T-helper 1 cell treated with Interleukin-12 subunit alpha and Interleukin-12 subunit beta and Interleukin-4 antibody, amounts not matched to agents 30 μg/mL and 1 μg/mL, for 36 hours (primary cell): Measurements from ENCODE around the gene SLC12A9.
"Not testable (repeated sequence)": the region's sequence is repeated elsewhere in the genome, so short reads cannot be mapped to it uniquely, and the experiment has no call there.

Experiments used
- H3K27ac Mint-ChIP-seq: one replicate; pipeline ENCODE4 v1.8.0; 2021; ENCODE audit warnings: mild to moderate bottlenecking, mixed read lengths
- H3K27me3 Mint-ChIP-seq: one replicate; pipeline ENCODE4 v1.8.0; 2021; ENCODE audit warnings: low read depth, mixed read lengths
- H3K36me3 Mint-ChIP-seq: one replicate; pipeline ENCODE4 v1.8.0; 2021; ENCODE audit warnings: low read depth, mixed read lengths
- H3K4me1 Mint-ChIP-seq: one replicate; pipeline ENCODE4 v1.8.0; 2021; ENCODE audit warnings: low read depth, mixed read lengths
- H3K4me3 Mint-ChIP-seq: one replicate; pipeline ENCODE4 v1.8.0; 2021; ENCODE audit warnings: mild to moderate bottlenecking, moderate library complexity, mixed read lengths
- H3K9me3 Mint-ChIP-seq: one replicate; pipeline ENCODE4 v1.8.0; 2021; ENCODE audit warnings: mixed read lengths

The SLC12A9 gene, protein sequence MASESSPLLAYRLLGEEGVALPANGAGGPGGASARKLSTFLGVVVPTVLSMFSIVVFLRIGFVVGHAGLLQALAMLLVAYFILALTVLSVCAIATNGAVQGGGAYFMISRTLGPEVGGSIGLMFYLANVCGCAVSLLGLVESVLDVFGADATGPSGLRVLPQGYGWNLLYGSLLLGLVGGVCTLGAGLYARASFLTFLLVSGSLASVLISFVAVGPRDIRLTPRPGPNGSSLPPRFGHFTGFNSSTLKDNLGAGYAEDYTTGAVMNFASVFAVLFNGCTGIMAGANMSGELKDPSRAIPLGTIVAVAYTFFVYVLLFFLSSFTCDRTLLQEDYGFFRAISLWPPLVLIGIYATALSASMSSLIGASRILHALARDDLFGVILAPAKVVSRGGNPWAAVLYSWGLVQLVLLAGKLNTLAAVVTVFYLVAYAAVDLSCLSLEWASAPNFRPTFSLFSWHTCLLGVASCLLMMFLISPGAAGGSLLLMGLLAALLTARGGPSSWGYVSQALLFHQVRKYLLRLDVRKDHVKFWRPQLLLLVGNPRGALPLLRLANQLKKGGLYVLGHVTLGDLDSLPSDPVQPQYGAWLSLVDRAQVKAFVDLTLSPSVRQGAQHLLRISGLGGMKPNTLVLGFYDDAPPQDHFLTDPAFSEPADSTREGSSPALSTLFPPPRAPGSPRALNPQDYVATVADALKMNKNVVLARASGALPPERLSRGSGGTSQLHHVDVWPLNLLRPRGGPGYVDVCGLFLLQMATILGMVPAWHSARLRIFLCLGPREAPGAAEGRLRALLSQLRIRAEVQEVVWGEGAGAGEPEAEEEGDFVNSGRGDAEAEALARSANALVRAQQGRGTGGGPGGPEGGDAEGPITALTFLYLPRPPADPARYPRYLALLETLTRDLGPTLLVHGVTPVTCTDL

DNA sequence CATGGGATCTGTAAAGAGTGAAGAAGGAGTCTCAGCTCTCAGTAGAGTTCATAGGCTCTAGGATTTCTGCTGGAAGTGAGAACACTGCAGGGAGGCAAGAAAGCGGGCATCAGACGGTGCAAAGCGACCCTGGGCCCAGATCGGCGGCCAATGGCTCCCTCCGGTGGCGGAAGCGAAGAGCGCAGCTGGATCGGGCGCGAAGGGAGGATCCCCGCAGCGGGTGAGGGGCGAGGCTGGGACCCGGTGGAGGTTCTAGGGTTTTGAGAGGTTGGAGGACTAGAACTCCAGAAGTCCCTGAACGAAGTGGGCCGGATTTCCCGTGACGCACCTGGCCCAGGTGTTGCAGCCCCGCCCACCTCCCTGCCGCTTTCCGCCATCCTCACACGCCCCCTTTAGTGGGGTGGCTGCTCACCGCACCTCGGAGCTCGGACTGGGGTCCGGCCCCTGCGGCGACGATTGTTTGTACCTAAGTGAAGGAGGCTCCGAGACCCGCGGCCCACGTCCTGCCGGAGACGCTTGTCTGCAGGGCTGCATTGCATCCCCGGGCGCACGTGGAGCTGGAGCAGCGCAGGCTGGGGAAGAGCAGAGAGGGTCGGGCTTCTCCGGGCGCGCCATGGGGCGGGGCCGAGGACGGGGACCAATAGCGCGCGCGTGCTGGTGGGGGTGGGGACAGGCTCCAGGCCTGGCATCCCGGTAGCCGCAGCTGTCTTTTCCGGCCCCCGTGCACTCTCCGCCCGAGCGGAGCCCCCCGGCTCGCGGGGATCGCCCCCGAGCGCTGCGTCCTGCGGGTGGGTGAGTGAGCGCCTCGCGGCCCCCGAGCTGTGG is at the start of gene SLC12A9:
Gene SLC12A9, plus strand, starts transcription at position 666 of the 825 bp plus-strand sequence. CDS start 1,485 bp downstream, outside the sequence.
- no peaks in the 10 kb centered on the region for H3K9me3 Mint-ChIP-seq
- H3K27ac Mint-ChIP-seq, result peak within 1 kb of the TSS; percentile 57
- peaks cover 8% of the 10 kb centered on the region for H3K36me3 Mint-ChIP-seq
- peak within 1 kb of the TSS; percentile 92 for H3K4me3 Mint-ChIP-seq
- H3K27me3 Mint-ChIP-seq, result no peaks in the 10 kb centered on the region
- peaks cover 14% of the 10 kb centered on the region for H3K4me1 Mint-ChIP-seq

DNA sequence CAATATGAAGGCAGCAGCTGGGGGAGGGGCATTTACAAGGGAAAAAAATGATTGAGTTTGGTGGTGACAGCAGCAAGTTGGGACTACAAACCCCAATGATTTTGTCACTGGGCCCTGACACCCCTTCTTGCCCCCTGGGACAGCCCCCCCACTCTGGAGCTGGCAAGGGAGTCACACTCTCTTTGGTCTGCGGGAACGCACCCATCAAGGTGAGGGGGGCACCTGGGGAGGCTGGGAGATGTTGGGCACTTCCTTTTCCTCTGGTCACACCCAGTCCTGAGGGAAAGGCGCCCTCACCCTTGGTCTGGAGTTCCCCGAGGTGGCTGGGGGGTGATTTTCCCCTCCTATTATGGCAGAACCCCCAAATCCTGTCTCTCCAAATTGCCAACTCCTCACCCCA is 49.6 kb upstream of the SLC12A9 start:
- no peaks in the 10 kb centered on the region for H3K9me3 Mint-ChIP-seq
- peaks cover 5% of the 10 kb centered on the region for H3K4me1 Mint-ChIP-seq
- H3K27ac Mint-ChIP-seq, result no peak overlapping the region
- H3K4me3 Mint-ChIP-seq, result no peak overlapping the region
- H3K27me3 Mint-ChIP-seq, result no peaks in the 10 kb centered on the region
- H3K36me3 Mint-ChIP-seq, result no peaks in the 10 kb centered on the region

DNA sequence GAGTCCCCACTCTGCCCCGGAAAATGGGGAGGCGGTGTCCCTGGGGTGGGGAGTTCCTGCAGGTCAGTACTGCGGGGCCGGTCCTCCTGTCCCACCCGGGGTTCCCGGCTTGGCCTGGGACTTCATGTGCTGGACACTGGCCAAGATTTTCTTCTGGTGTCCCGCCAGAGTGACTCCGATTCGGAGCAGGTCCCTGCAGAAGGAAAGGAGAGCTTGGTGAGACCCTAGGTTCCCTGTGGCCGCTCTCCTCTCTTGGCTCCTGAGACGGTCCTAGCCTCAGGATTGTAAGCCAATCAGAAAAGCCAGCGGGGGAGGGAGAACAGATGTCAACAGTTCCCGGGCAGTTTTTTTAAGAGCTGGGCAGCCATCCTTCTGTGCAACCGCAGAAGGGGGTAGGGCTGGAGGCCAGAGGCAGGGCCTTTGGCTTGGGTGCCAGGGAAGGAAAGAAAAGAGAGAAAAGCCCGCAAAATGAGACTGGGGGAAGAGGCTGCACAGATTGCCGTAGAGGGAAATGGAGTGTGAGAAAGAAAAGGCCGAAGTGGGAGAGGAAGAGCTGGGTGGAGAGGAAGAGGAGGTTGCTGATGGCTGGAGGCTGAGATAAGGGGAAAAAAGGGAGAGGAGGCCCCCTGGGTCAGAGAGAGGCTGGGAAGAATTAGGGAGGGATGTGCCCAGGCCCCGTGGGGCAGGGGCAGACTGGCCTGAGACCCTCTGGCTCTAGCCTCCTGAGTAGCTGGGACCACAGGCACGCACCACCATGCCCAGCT is 48.9 kb upstream of the SLC12A9 start:
- H3K27me3 Mint-ChIP-seq, result no peaks in the 10 kb centered on the region
- no peak overlapping the region for H3K27ac Mint-ChIP-seq
- no peaks in the 10 kb centered on the region for H3K9me3 Mint-ChIP-seq
- H3K36me3 Mint-ChIP-seq, result no peaks in the 10 kb centered on the region
- peaks cover 5% of the 10 kb centered on the region for H3K4me1 Mint-ChIP-seq
- H3K4me3 Mint-ChIP-seq, result no peak overlapping the region

DNA sequence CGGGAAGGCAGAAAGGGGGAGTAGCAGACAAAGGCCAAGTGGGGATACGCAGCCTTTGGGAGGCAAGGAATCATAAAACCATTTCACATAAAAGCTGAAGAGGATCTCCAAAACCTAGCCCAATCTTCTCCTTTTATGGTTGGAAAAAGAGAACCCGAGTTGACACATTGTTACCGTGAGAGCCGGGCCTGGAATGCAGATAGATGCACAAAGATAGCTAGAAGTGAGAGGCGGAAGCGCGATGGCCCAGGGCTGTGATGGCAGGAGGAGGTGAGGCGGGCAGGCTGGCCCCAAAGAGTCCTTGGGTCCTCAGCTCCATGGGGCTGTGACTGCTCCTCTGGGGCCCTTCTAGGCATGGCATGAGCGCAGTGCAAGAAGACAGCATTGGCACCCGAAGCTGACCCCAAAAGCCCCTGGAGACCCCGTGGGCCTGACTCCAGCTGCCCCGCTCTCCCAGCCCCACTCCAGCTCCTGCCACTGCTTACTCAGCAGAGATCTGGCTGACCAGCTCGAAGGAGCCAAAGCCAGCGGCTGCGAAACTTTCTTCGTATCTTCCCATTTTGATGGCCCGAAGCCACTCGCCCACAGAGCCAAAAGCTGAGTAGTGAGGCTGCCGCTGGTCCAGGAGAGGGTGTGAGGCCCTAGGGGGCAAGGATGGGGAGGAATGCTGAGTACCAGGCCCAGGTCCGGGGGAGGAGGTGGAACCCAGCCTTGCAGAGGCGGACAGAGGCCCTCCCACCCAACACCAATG is 47.7 kb upstream of the SLC12A9 start:
- Mint-ChIP-seq H3K9me3 (no peaks in the 10 kb centered on the region), H3K27ac (no peak overlapping the region), H3K4me1 (peaks cover 5% of the 10 kb centered on the region), H3K36me3 (no peaks in the 10 kb centered on the region), H3K4me3 (no peak overlapping the region), H3K27me3 (no peaks in the 10 kb centered on the region)

DNA sequence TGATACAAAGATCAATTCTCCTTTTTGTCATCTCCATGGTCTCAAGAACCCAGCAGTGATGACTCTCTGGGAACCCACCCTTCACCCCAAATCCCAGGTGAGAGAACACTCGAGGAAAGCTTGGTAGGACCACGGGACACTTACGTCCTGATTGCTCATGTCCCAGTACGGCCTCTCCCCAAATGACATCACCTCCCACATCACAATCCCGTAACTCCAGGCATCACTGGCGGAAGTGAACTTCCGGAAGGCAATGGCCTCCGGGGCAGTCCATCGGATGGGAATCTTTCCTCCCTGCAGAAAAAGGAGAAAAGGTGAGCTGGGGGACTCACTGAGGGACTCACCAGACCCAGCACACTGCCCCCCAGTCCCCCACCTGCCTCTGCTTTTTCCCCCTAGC is 46.2 kb upstream of the SLC12A9 start:
- peaks cover 5% of the 10 kb centered on the region for H3K4me1 Mint-ChIP-seq
- no peaks in the 10 kb centered on the region for H3K36me3 Mint-ChIP-seq
- H3K9me3 Mint-ChIP-seq, result no peaks in the 10 kb centered on the region
- no peak overlapping the region for H3K27ac Mint-ChIP-seq
- no peak overlapping the region for H3K4me3 Mint-ChIP-seq
- H3K27me3 Mint-ChIP-seq, result no peaks in the 10 kb centered on the region

DNA sequence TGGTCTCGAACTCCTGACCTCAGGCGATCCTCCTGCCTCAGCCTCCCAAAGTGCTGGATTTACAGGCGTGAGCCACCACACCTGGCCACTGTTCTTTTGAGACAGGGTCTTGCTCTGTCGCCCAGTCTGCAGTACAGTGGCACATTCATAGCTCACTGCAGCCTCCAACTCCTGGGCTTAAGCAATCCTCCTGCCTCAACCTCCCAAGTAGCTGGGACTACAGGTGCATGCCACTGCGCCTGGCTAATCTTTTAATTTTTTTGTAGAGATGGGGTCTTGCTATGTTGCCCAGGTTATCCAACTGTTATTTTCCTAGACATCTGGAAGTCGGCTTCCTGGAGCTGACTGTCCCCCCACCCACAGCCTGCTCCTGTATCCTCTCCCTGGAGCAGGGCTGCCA is 45.6 kb upstream of the SLC12A9 start:
- H3K27me3 Mint-ChIP-seq, H3K4me3 Mint-ChIP-seq, H3K4me1 Mint-ChIP-seq, H3K27ac Mint-ChIP-seq, H3K36me3 Mint-ChIP-seq, H3K9me3 Mint-ChIP-seq: not testable (repeated sequence)

DNA sequence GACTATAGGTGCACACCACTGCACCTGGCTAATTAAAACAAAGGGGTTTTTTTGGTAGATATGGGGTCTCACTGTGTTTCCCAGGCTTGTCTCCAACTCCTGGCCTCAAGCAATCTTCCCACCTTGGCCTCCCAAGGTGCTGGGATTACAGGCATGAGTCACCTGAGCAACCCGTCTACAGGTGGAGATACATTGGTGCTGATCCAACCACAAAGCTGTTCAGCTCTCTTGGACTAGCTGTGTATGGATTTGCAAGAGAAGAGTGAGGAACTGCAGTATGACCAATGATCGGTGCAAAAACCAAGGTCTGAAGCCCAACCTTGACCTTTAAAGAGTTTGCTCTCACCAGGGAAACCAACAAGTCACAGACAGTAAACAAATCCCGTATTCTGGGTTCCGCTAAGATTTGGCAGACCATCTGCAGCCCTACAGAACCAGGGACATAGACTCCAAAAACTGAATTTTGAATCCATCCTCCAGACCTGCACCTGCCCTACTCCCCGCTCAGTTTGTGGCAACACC is 44.1 kb upstream of the SLC12A9 start:
- no peaks in the 10 kb centered on the region for H3K9me3 Mint-ChIP-seq

DNA sequence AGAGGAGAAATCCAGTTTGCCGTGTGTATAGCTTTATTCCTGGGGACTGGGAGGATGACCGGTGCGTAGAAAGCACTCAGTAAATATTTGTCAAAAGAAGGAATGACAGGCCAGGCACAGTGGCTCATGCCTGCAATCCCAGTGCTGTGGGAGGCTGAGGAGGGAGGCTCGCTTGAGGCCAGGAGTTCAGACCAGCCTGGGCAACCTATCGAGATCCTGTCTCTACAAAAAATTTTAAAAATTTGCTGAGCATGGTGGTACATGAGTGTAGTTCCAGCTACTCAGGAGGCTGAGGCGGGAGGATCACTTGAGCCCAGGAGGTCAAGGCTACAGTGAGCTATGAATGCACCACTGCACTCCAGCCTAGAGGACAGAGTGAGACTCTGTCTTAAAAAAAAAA is 41.0 kb upstream of the SLC12A9 start:
- Mint-ChIP-seq H3K4me1 (no peaks in the 10 kb centered on the region), H3K27me3 (no peaks in the 10 kb centered on the region), H3K9me3 (no peaks in the 10 kb centered on the region), H3K27ac (no peak overlapping the region), H3K36me3 (no peaks in the 10 kb centered on the region), H3K4me3 (no peak overlapping the region)

More for the DNA sequence above, 44.1 kb upstream of the SLC12A9 start:
- no peaks in the 10 kb centered on the region for H3K27me3 Mint-ChIP-seq
- no peaks in the 10 kb centered on the region for H3K36me3 Mint-ChIP-seq
- H3K27ac Mint-ChIP-seq, result no peak overlapping the region
- H3K4me1 Mint-ChIP-seq, result peaks cover 4% of the 10 kb centered on the region
- H3K4me3 Mint-ChIP-seq, result no peak overlapping the region

DNA sequence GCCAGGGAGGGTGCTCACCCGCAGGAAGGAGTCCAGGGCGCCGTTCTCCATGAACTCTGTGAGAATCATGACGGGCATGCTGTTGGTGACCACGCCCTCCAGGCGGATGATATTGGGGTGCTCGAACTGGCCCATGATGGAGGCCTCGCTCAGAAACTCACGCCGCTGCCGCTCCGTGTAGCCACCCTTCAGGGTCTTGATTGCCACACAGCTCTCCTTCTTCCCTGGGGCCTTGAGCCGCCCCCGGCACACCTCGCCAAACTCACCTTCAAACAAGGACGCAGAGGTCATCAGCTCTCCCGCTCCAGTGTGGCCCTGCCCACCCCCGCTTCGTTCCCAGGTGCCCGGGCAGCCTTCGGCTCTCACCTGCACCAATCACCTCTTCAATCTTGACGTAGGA is 39.8 kb upstream of the SLC12A9 start:
- H3K9me3 Mint-ChIP-seq, result no peaks in the 10 kb centered on the region
- no peaks in the 10 kb centered on the region for H3K36me3 Mint-ChIP-seq
- H3K27me3 Mint-ChIP-seq, result no peaks in the 10 kb centered on the region
- no peak overlapping the region for H3K27ac Mint-ChIP-seq
- H3K4me3 Mint-ChIP-seq, result no peak overlapping the region
- no peaks in the 10 kb centered on the region for H3K4me1 Mint-ChIP-seq

DNA sequence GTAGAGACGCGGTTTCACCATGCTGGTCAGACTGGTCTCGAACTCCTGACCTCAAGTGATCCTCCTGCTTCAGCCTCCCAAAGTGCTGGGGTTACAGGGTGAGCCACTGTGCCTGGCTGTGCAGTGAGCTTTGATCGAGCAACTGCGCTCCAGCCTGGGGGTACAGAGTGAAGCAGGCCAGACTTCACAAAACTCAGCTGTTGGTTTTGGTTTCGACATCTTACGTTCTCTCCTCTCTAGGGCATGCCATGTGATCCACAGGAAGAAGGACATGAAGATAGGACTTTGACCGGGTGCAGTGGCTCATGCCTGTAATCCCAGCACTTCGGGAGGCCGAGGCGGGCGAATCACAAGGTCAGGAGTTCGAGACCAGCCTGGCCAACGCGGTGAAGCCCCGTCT is 36.0 kb upstream of the SLC12A9 start:
- not testable (repeated sequence) for H3K4me3 Mint-ChIP-seq, H3K27me3 Mint-ChIP-seq, H3K27ac Mint-ChIP-seq, H3K9me3 Mint-ChIP-seq, H3K36me3 Mint-ChIP-seq, H3K4me1 Mint-ChIP-seq

DNA sequence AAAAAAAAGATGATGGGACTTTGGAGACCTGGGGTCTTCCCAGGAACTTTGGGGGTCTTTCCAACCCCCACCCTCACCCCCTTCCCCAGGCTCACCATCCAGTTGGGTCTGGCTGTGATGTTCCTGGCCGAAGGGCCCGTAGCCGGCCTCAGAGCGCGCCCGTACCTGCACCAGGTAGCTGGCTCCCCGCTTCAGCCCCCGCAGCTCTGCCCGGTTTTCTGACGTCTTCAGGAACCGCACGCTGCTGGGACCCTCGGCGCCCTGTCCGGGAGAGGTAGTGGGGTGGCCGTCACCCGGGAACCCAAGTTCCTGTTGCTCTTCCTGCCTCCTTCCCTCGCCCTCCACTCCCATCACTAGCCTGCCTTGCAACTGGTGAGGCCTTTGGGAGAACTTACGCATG is 35.4 kb upstream of the SLC12A9 start:
- Mint-ChIP-seq H3K4me1 (no peaks in the 10 kb centered on the region), H3K4me3 (no peak overlapping the region), H3K36me3 (no peaks in the 10 kb centered on the region), H3K9me3 (no peaks in the 10 kb centered on the region), H3K27me3 (no peaks in the 10 kb centered on the region), H3K27ac (no peak overlapping the region)

DNA sequence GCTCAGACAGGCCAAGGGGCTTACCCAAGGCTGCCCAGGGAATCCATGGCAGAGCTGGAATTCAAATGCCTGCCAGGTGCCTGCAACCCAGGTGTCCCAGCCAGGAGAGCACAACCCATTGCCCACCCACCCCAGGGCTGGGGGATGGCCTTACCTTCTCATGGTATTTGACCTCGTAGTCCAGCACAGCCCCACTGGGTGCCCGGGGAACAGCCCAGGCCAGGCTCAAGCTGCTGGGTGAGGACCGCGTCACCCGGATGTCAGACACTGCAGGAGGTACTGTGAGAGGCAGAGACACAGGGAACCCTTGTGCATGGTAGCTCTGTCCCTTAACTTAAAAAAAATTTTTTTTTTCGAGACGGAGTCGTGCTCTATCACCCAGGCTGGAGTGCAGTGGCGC is 34.1 kb upstream of the SLC12A9 start:
- H3K4me3 Mint-ChIP-seq, result no peak overlapping the region

DNA sequence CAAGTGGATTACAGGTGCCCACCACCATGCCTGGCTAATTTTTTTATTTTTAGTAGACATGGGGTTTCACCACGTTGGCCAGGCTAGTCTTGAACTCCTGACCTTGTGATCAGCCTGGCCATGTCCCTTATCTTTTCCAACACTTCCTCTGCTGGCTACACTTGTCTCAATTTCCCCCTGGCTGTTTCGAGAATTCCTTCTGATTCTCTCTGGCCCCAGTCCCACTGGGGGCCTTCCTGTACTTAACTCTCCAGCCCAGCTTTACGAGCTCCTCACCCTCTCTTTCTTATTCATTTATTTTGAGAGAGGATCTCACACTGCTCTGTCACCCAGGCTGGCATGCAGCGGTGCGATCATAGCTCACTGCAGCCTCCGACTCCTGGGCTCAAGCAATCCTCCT is 33.7 kb upstream of the SLC12A9 start:
- H3K27ac Mint-ChIP-seq, result no peak overlapping the region
- H3K4me1 Mint-ChIP-seq, result no peaks in the 10 kb centered on the region
- H3K9me3 Mint-ChIP-seq, result no peaks in the 10 kb centered on the region
- H3K4me3 Mint-ChIP-seq, result no peak overlapping the region
- H3K27me3 Mint-ChIP-seq, result peaks cover 3% of the 10 kb centered on the region
- H3K36me3 Mint-ChIP-seq, result no peaks in the 10 kb centered on the region

More for the DNA sequence above, 34.1 kb upstream of the SLC12A9 start:
- no peaks in the 10 kb centered on the region for H3K4me1 Mint-ChIP-seq
- H3K27ac Mint-ChIP-seq, result no peak overlapping the region
- no peaks in the 10 kb centered on the region for H3K9me3 Mint-ChIP-seq
- no peaks in the 10 kb centered on the region for H3K27me3 Mint-ChIP-seq
- H3K36me3 Mint-ChIP-seq, result no peaks in the 10 kb centered on the region
